Choroid plexus epithelial cell (primary cell): Measurements from ENCODE around the gene RASAL2.

Source experiments
- DNase-seq: peaks from one replicate; pipeline ENCODE4 v3.0.0-alpha.2; 2010; ENCODE audit warnings: low read depth
- H3K4me3 ChIP-seq: 2 replicates; pipeline ENCODE4 v1.5.1; 2011; ENCODE audit warnings: low read depth, mild to moderate bottlenecking, control low read depth, low read length, moderate library complexity
- CTCF ChIP-seq: conservative IDR thresholded peaks from 2 replicates; pipeline ENCODE4 v1.5.1; 2011; ENCODE audit warnings: low read depth, mild to moderate bottlenecking, control low read depth, inconsistent platforms, low read length, moderate library complexity

Gene RASAL2

GRCh38 chr1:178503849-178504248 lies 409.9 kb downstream of the RASAL2 start:
- H3K4me3 ChIP-seq = no peak overlapping the region
- TF ChIP-seq CTCF = no peak
- no peak for DNase-seq

GRCh38 chr1:178504286-178504685 lies 410.4 kb downstream of the RASAL2 start:
- TF ChIP-seq CTCF = no peak
- no peak overlapping the region for H3K4me3 ChIP-seq
- no peak for DNase-seq

GRCh38 chr1:178506177-178506576 lies 412.3 kb downstream of the RASAL2 start:
- no peak overlapping the region for H3K4me3 ChIP-seq
- no peak for DNase-seq
- no peak for TF ChIP-seq CTCF

- H3K4me3 ChIP-seq = no peak overlapping the region
- TF ChIP-seq CTCF = no peak
- no peak for DNase-seq
Observed at GRCh38 chr1:178506669-178507068, 412.8 kb downstream of the RASAL2 start.

- DNase-seq = no peak
- no peak for TF ChIP-seq CTCF
- no peak overlapping the region for H3K4me3 ChIP-seq
Observed at GRCh38 chr1:178509414-178510007, 415.6 kb downstream of the RASAL2 start.

- DNase-seq = peak; percentile 35
- no peak for TF ChIP-seq CTCF
- no peak overlapping the region for H3K4me3 ChIP-seq
Observed at GRCh38 chr1:178510155-178510554, 416.3 kb downstream of the RASAL2 start.

GRCh38 chr1:178512566-178513277 lies 418.8 kb downstream of the RASAL2 start, which contains the start of gene TEX35:
TSS of gene TEX35 (plus strand) at chr1:178513109. CDS start at chr1:178513189, 80 bp downstream.
- no peak within 1 kb of the TSS for H3K4me3 ChIP-seq
- TF ChIP-seq CTCF = no peak
- DNase-seq = no peak
